Hepatocyte (in vitro differentiated cells): ENCODE results near the gene UBE2Q2.

Experiments
- EZH2 ChIP-seq: fragments of 200-600 bp; sonication (generic); IDR thresholded peaks from 2 replicates; pipeline ENCODE4 v1.6.1; 2016; ENCODE audit warnings: antibody characterized with exemption, mild to moderate bottlenecking, borderline replicate concordance
- TF ChIP-seq, protein P1 (sequence below): fragments of 200-600 bp; sonication (generic); IDR thresholded peaks from 2 replicates; pipeline ENCODE4 v1.5.1; 2016; ENCODE audit warnings: antibody characterized with exemption, mild to moderate bottlenecking; ENCODE audit not compliant: poor library complexity

DNA sequence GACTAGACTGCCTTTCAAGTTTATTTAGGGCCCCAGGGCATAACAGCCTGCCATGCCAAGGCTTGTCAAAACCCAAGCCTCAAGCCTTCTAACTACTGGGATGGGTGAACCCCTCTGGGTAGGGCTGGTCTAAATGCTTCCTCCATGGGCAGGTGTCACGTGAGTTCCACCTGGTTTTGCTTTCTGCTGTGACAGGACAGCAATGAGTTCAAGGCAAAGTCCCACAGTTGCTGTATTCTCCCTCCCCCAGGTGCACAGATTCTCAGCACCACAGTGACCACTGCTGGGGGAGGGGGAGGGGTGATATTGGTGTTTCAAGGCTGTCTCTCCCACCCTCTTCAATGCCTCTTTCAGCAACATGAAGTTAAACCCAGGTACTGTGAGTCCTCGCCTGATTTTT lies 46.9 kb upstream of the UBE2Q2 start:
- TF ChIP-seq, protein P1, sequence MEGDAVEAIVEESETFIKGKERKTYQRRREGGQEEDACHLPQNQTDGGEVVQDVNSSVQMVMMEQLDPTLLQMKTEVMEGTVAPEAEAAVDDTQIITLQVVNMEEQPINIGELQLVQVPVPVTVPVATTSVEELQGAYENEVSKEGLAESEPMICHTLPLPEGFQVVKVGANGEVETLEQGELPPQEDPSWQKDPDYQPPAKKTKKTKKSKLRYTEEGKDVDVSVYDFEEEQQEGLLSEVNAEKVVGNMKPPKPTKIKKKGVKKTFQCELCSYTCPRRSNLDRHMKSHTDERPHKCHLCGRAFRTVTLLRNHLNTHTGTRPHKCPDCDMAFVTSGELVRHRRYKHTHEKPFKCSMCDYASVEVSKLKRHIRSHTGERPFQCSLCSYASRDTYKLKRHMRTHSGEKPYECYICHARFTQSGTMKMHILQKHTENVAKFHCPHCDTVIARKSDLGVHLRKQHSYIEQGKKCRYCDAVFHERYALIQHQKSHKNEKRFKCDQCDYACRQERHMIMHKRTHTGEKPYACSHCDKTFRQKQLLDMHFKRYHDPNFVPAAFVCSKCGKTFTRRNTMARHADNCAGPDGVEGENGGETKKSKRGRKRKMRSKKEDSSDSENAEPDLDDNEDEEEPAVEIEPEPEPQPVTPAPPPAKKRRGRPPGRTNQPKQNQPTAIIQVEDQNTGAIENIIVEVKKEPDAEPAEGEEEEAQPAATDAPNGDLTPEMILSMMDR, result no peak
- no peak for TF ChIP-seq EZH2
